MCF 10A (cell line): ENCODE results near the gene RASGEF1C. TPM values are rescaled to one million over a fixed set of nuclear protein-coding genes. Genes with fewer than 3 reads are reported as not detected.

Experiments used
- BruUV-seq: library from RNA; stranded (reverse); fragments of 400-500 nt; replicated peaks from 2 replicates; lab custom pipeline; 2021; lab: Mats Ljungman, UMichigan
- CTCF ChIA-PET: fragments of 300-600 bp; sonication (Branson Sonifier 250); formaldehyde crosslinking; extraction: SDS; loops from one replicate; lab custom pipeline; 2021; ENCODE audit warnings: antibody characterized with exemption, inconsistent platforms; lab: Yijun Ruan, JAX
- POLR2A ChIA-PET: fragments of 300-600, 350-650 bp; sonication (Branson Sonifier 250); formaldehyde crosslinking; extraction: SDS; loops from one replicate; lab custom pipeline; 2020; ENCODE audit warnings: antibody characterized with exemption, inconsistent platforms; lab: Yijun Ruan, JAX
- DNase-seq: peaks from one replicate; pipeline ENCODE4 v3.0.0-alpha.2; 2018; ENCODE audit not compliant: unreplicated experiment
- H3K27ac Mint-ChIP-seq: one replicate; pipeline ENCODE4 v1.8.0; 2022; ENCODE audit warnings: mild to moderate bottlenecking, low read depth, mixed read lengths; ENCODE audit not compliant: unreplicated experiment
- H3K27me3 Mint-ChIP-seq: one replicate; pipeline ENCODE4 v1.8.0; 2022; ENCODE audit warnings: mixed read lengths; ENCODE audit not compliant: insufficient read depth, unreplicated experiment
- H3K36me3 Mint-ChIP-seq: one replicate; pipeline ENCODE4 v1.8.0; 2022; ENCODE audit warnings: mild to moderate bottlenecking, moderate library complexity, mixed read lengths; ENCODE audit not compliant: insufficient read depth, unreplicated experiment
- H3K4me1 Mint-ChIP-seq: one replicate; pipeline ENCODE4 v1.8.0; 2022; ENCODE audit warnings: mixed read lengths; ENCODE audit not compliant: insufficient read depth, unreplicated experiment
- H3K4me3 Mint-ChIP-seq: one replicate; pipeline ENCODE4 v1.8.0; 2022; ENCODE audit warnings: mild to moderate bottlenecking, moderate library complexity, mixed read lengths; ENCODE audit not compliant: unreplicated experiment
- H3K9me3 Mint-ChIP-seq: one replicate; pipeline ENCODE4 v1.8.0; 2022; ENCODE audit warnings: mixed read lengths; ENCODE audit not compliant: unreplicated experiment
- CTCF ChIP-seq: fragments of 200-600 bp; IDR thresholded peaks from one replicate; pipeline ENCODE4 v1.8.0; 2022; ENCODE audit warnings: antibody characterized with exemption, mild to moderate bottlenecking; ENCODE audit not compliant: unreplicated experiment
- intact Hi-C: fragments of 100-400 bp; cut with micrococcal nuclease; formaldehyde crosslinking; loops from 2 replicates; pipeline ENCODE4 v1.14.1; 2022
- total RNA-seq: library from RNA; stranded (reverse); gene quantifications from 2 replicates; pipeline ENCODE4 v1.2.3, GENCODE V29; 2022

Gene RASGEF1C
- total RNA-seq, 1 experiment from 2014 or later = not detected

GRCh38 chr5:180140079-180140554, 68.9 kb downstream of the RASGEF1C start:
- TF ChIP-seq CTCF = no peak
- intact Hi-C loops = no loop called here
- no peaks in the 10 kb centered on the region for H3K9me3 Mint-ChIP-seq
- ChIA-PET POLR2A (no interaction called here), CTCF (interaction anchor here (0.6 to 1.5 kb wide), 3 partner anchors 14 to 290 kb away, joined by 4 read pairs; no protein-coding TSS in a partner anchor)
- peaks cover 7% of the 10 kb centered on the region for H3K36me3 Mint-ChIP-seq
- no peak overlapping the region for H3K27ac Mint-ChIP-seq
- BruUV-seq = no TSS peak
- no peak overlapping the region for H3K4me3 Mint-ChIP-seq
- peaks cover 38% of the 10 kb centered on the region for H3K27me3 Mint-ChIP-seq
- DNase-seq = no peak
- H3K4me1 Mint-ChIP-seq = peaks cover 5% of the 10 kb centered on the region

- H3K27me3 Mint-ChIP-seq = peaks cover 38% of the 10 kb centered on the region
- intact Hi-C loops = no loop called here
- peaks cover 9% of the 10 kb centered on the region for H3K4me1 Mint-ChIP-seq
- H3K9me3 Mint-ChIP-seq = no peaks in the 10 kb centered on the region
- peaks cover 7% of the 10 kb centered on the region for H3K36me3 Mint-ChIP-seq
- no peak for TF ChIP-seq CTCF
- no peak overlapping the region for H3K27ac Mint-ChIP-seq
- H3K4me3 Mint-ChIP-seq = no peak overlapping the region
- no TSS peak for BruUV-seq
- ChIA-PET POLR2A (no interaction called here), CTCF (interaction anchor here (1.0 to 1.5 kb wide), 3 partner anchors 13 to 291 kb away, joined by 3 to 4 read pairs (median 4); no protein-coding TSS in a partner anchor)
- DNase-seq = no peak
Observed at GRCh38 chr5:180139731-180140055, 69.3 kb downstream of the RASGEF1C start.

- Mint-ChIP-seq H3K27ac (no peak overlapping the region), H3K27me3 (peaks cover 38% of the 10 kb centered on the region), H3K9me3 (no peaks in the 10 kb centered on the region), H3K4me3 (no peak overlapping the region), H3K4me1 (peaks cover 9% of the 10 kb centered on the region), H3K36me3 (peaks cover 7% of the 10 kb centered on the region)
- intact Hi-C loops = no loop called here
- TF ChIP-seq CTCF = no peak
- ChIA-PET POLR2A (no interaction called here), CTCF (interaction anchor here (1.0 to 1.5 kb wide), 2 partner anchors 13 to 16 kb away, joined by 3 to 4 read pairs; no protein-coding TSS in a partner anchor)
- DNase-seq = no peak
- BruUV-seq = no TSS peak
Observed at GRCh38 chr5:180138976-180139730, 69.9 kb downstream of the RASGEF1C start.

- intact Hi-C loops = no loop called here
- H3K27ac Mint-ChIP-seq = no peak overlapping the region
- no peak for TF ChIP-seq CTCF
- POLR2A ChIA-PET = no interaction called here
- no peaks in the 10 kb centered on the region for H3K9me3 Mint-ChIP-seq
- peaks cover 7% of the 10 kb centered on the region for H3K36me3 Mint-ChIP-seq
- H3K27me3 Mint-ChIP-seq = peaks cover 38% of the 10 kb centered on the region
- CTCF ChIA-PET = interaction anchor here (0.6 to 1.5 kb wide), 4 partner anchors 9 to 76 kb away, joined by 3 to 4 read pairs (median 3); no protein-coding TSS in a partner anchor
- no peak overlapping the region for H3K4me3 Mint-ChIP-seq
- DNase-seq = no peak
- H3K4me1 Mint-ChIP-seq = peaks cover 9% of the 10 kb centered on the region
- no TSS peak for BruUV-seq
Observed at GRCh38 chr5:180138214-180138975, 70.6 kb downstream of the RASGEF1C start.
